ENCODE results near the gene ABR. TPM values are rescaled to one million over a fixed set of nuclear protein-coding genes. Genes with fewer than 3 reads are reported as not detected.

ABR gene
- total and polyA plus RNA-seq, 5 donors from 2014 or later: 13.2 to 116 (median 18.3) TPM

GRCh38 chr17:970364-970763 is 209.4 kb downstream of the ABR start:
- H3K4me3 ChIP-seq (ENCODE audit: low read depth, low read length): no peak overlapping the region
- Mint-ChIP-seq H3K4me3 (no peak overlapping the region), H3K36me3 (no peaks in the 10 kb centered on the region), H3K27ac (no peak overlapping the region), H3K27me3 (peaks cover 36% of the 10 kb centered on the region), H3K4me1 (peaks cover 0 to 6% (median 0%) of the 10 kb centered on the region in 4 donors), H3K9me3 (peaks cover 0 to 2% (median 0%) of the 10 kb centered on the region in 7 donors)
- peaks cover 15% of the 10 kb centered on the region for H3K27me3 ChIP-seq (ENCODE audit: control insufficient read depth, insufficient read depth, low read length)
- H3K4me1 ChIP-seq (ENCODE audit: control insufficient read depth, insufficient read depth, low read length, poor library complexity, severe bottlenecking): no peaks in the 10 kb centered on the region
- DNase-seq (no peak), ATAC-seq (ENCODE audit: low read depth in 2 of 2) (no peak)
- H3K36me3 ChIP-seq (ENCODE audit: control insufficient read depth, insufficient read depth, low read length): no peaks in the 10 kb centered on the region
- no peaks in the 10 kb centered on the region for H3K9me3 ChIP-seq (ENCODE audit: control insufficient read depth in 2 of 2, low read length in 2 of 2)
- H3K27ac ChIP-seq (ENCODE audit: insufficient read depth, low read length, poor library complexity, severe bottlenecking): no peak overlapping the region

- H3K9me3 ChIP-seq (ENCODE audit: control insufficient read depth in 2 of 2, low read length in 2 of 2): no peaks in the 10 kb centered on the region
- no peaks in the 10 kb centered on the region for H3K36me3 ChIP-seq (ENCODE audit: control insufficient read depth, insufficient read depth, low read length)
- peaks cover 32% of the 10 kb centered on the region for H3K27me3 Mint-ChIP-seq
- no peaks in the 10 kb centered on the region for H3K4me1 ChIP-seq (ENCODE audit: control insufficient read depth, insufficient read depth, low read length, poor library complexity, severe bottlenecking)
- no peak overlapping the region for H3K27ac ChIP-seq (ENCODE audit: insufficient read depth, low read length, poor library complexity, severe bottlenecking)
- no peak overlapping the region for H3K4me3 Mint-ChIP-seq
- H3K4me1 Mint-ChIP-seq: peaks cover 0 to 6% (median 0%) of the 10 kb centered on the region in 4 donors
- no peak for ATAC-seq (ENCODE audit: low read depth in 2 of 2)
- peaks cover 11% of the 10 kb centered on the region for H3K27me3 ChIP-seq (ENCODE audit: control insufficient read depth, insufficient read depth, low read length)
- peaks cover 0 to 2% (median 0%) of the 10 kb centered on the region in 7 donors for H3K9me3 Mint-ChIP-seq
- DNase-seq: no peak
- no peak overlapping the region for H3K27ac Mint-ChIP-seq
- H3K36me3 Mint-ChIP-seq: no peaks in the 10 kb centered on the region
- no peak overlapping the region for H3K4me3 ChIP-seq (ENCODE audit: low read depth, low read length)
Measured at GRCh38 chr17:969811-970355, 209.9 kb downstream of the ABR start.

DNA sequence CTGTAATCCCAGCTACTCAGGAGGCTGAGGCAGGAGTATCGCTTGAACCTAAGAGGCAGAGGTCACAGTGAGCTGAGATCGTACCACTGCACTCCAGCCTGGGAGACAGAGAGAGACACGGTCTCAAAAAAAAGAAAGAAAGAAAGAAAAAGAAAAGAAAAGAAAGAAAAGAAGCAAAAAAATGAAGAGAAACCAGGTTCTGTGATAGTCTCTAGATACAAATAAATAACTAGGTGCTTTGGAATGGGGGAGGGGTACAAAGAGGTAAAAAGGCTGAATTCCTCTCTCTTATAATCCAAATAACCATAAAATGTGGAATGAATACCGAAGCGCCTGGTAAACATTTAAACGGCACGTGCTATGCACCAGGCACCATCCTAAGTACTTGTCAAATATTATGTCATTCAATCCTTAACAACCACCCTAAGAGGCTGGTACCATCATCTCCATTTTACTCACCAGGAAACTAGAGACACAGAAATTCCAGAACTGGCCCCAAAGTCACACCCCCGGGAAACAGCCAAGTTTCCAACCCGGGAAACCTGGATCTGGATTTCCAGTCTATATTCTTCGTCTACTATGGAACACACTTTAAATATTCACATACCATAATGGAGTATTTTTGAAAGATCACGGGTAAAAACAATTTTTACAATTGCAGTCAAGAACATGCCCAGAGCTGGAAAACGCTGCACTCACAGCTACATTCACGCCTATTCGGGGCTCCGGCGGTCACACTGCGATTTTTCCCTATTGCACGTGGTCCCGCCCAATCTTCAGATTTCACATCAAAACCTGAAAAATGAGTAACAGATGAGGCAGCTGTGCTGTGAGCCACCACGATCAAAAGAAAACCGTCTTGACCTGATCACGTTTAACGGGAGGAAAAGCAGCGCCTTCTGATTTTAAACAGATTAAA is 210.7 kb downstream of the ABR start:
- peaks cover 0 to 6% (median 0%) of the 10 kb centered on the region in 4 donors for H3K4me1 Mint-ChIP-seq
- H3K27me3 Mint-ChIP-seq: peaks cover 32% of the 10 kb centered on the region
- H3K27ac ChIP-seq (ENCODE audit: insufficient read depth, low read length, poor library complexity, severe bottlenecking): no peak overlapping the region
- ATAC-seq (ENCODE audit: low read depth in 2 of 2) (no peak), DNase-seq (no peak)
- H3K9me3 Mint-ChIP-seq: peaks cover 0 to 2% (median 0%) of the 10 kb centered on the region in 7 donors
- no peak overlapping the region for H3K4me3 ChIP-seq (ENCODE audit: low read depth, low read length)
- no peak overlapping the region for H3K27ac Mint-ChIP-seq
- no peaks in the 10 kb centered on the region for H3K36me3 Mint-ChIP-seq
- H3K27me3 ChIP-seq (ENCODE audit: control insufficient read depth, insufficient read depth, low read length): peaks cover 9% of the 10 kb centered on the region
- no peak overlapping the region for H3K4me3 Mint-ChIP-seq
- no peaks in the 10 kb centered on the region for H3K4me1 ChIP-seq (ENCODE audit: control insufficient read depth, insufficient read depth, low read length, poor library complexity, severe bottlenecking)
- H3K9me3 ChIP-seq (ENCODE audit: control insufficient read depth in 2 of 2, low read length in 2 of 2): no peaks in the 10 kb centered on the region
- no peaks in the 10 kb centered on the region for H3K36me3 ChIP-seq (ENCODE audit: control insufficient read depth, insufficient read depth, low read length)

GRCh38 chr17:967122-967521 is 212.7 kb downstream of the ABR start:
- H3K9me3 Mint-ChIP-seq: peaks cover 0 to 2% (median 0%) of the 10 kb centered on the region in 7 donors
- peaks cover 0 to 6% (median 0%) of the 10 kb centered on the region in 4 donors for H3K4me1 Mint-ChIP-seq
- H3K27ac Mint-ChIP-seq: no peak overlapping the region
- H3K4me3 ChIP-seq (ENCODE audit: low read depth, low read length): no peak overlapping the region
- no peaks in the 10 kb centered on the region for H3K36me3 ChIP-seq (ENCODE audit: control insufficient read depth, insufficient read depth, low read length)
- DNase-seq (no peak), ATAC-seq (ENCODE audit: low read depth in 2 of 2) (no peak)
- H3K27me3 ChIP-seq (ENCODE audit: control insufficient read depth, insufficient read depth, low read length): peaks cover 9% of the 10 kb centered on the region
- no peaks in the 10 kb centered on the region for H3K4me1 ChIP-seq (ENCODE audit: control insufficient read depth, insufficient read depth, low read length, poor library complexity, severe bottlenecking)
- no peaks in the 10 kb centered on the region for H3K9me3 ChIP-seq (ENCODE audit: control insufficient read depth in 2 of 2, low read length in 2 of 2)
- no peak overlapping the region for H3K27ac ChIP-seq (ENCODE audit: insufficient read depth, low read length, poor library complexity, severe bottlenecking)
- no peaks in the 10 kb centered on the region for H3K36me3 Mint-ChIP-seq
- no peak overlapping the region for H3K4me3 Mint-ChIP-seq
- H3K27me3 Mint-ChIP-seq: peaks cover 34% of the 10 kb centered on the region

- Mint-ChIP-seq H3K9me3 (peaks cover 0 to 2% (median 0%) of the 10 kb centered on the region in 7 donors), H3K4me1 (peaks cover 0 to 6% (median 0%) of the 10 kb centered on the region in 4 donors), H3K27me3 (peaks cover 31% of the 10 kb centered on the region), H3K27ac (no peak overlapping the region), H3K4me3 (no peak overlapping the region), H3K36me3 (no peaks in the 10 kb centered on the region)
- Histone ChIP-seq H3K4me3 (ENCODE audit: low read depth, low read length) (no peak overlapping the region), H3K36me3 (ENCODE audit: control insufficient read depth, insufficient read depth, low read length) (no peaks in the 10 kb centered on the region), H3K27me3 (ENCODE audit: control insufficient read depth, insufficient read depth, low read length) (peaks cover 7% of the 10 kb centered on the region), H3K9me3 (ENCODE audit: control insufficient read depth in 2 of 2, low read length in 2 of 2) (no peaks in the 10 kb centered on the region), H3K27ac (ENCODE audit: insufficient read depth, low read length, poor library complexity, severe bottlenecking) (no peak overlapping the region), H3K4me1 (ENCODE audit: control insufficient read depth, insufficient read depth, low read length, poor library complexity, severe bottlenecking) (no peaks in the 10 kb centered on the region)
- no peak for ATAC-seq (ENCODE audit: low read depth in 2 of 2)
- DNase-seq: no peak
Measured at GRCh38 chr17:965311-965989, 214.3 kb downstream of the ABR start.

DNA sequence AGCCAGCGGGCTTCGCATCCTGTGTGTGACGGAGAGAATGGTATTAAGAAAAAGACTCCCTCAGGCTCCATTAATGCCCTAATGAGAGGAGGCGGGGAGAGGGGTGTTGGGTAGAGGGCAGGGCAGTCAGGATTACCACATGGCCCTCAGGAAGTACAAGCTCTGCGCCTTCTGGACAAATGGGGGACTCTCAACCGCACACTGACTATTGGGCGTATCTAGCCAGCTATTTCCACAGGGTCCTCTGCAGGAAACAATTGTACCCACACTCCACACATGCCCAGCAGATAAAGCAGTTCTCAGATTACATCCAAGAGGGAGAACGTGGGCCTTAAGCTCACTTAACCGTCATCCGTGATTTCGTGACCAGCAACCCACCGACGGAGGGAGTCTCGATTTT is 214.9 kb downstream of the ABR start:
- Mint-ChIP-seq H3K4me1 (peaks cover 0 to 6% (median 0%) of the 10 kb centered on the region in 4 donors), H3K9me3 (peaks cover 0 to 2% (median 0%) of the 10 kb centered on the region in 7 donors), H3K27me3 (peaks cover 27% of the 10 kb centered on the region), H3K4me3 (no peak overlapping the region), H3K27ac (no peak overlapping the region), H3K36me3 (no peaks in the 10 kb centered on the region)
- ATAC-seq (ENCODE audit: low read depth in 2 of 2) (no peak), DNase-seq (no peak)
- peaks cover 3% of the 10 kb centered on the region for H3K27me3 ChIP-seq (ENCODE audit: control insufficient read depth, insufficient read depth, low read length)
- no peak overlapping the region for H3K4me3 ChIP-seq (ENCODE audit: low read depth, low read length)
- H3K27ac ChIP-seq (ENCODE audit: insufficient read depth, low read length, poor library complexity, severe bottlenecking): no peak overlapping the region
- H3K4me1 ChIP-seq (ENCODE audit: control insufficient read depth, insufficient read depth, low read length, poor library complexity, severe bottlenecking): no peaks in the 10 kb centered on the region
- no peaks in the 10 kb centered on the region for H3K36me3 ChIP-seq (ENCODE audit: control insufficient read depth, insufficient read depth, low read length)
- no peaks in the 10 kb centered on the region for H3K9me3 ChIP-seq (ENCODE audit: control insufficient read depth in 2 of 2, low read length in 2 of 2)

DNA sequence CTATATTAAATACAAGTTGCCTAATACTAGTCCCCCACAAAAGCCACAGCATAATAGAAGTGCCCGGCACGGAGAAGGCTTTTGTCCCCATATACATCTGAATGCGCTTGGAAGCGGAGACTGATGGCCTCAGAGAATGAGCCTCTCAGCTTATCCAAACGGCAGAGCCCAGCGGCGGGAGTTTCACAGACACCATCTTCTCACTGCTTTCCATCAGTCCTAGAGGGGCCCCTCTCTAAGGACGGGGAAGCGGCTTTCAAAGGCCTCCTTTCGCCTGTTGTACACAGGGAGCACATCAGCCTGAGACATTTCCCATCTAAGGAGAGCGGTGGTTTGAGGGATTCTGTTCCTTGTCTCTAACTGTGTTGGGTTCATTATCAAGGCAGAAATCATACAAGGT is 217.1 kb downstream of the ABR start:
- Mint-ChIP-seq H3K4me3 (no peak overlapping the region), H3K27ac (peak overlapping the region in 1 of 3 donors; percentile 2), H3K36me3 (no peaks in the 10 kb centered on the region), H3K27me3 (peaks cover 14% of the 10 kb centered on the region), H3K9me3 (peaks cover 0 to 2% (median 0%) of the 10 kb centered on the region in 7 donors), H3K4me1 (no peaks in the 10 kb centered on the region)
- Histone ChIP-seq H3K9me3 (ENCODE audit: control insufficient read depth in 2 of 2, low read length in 2 of 2) (no peaks in the 10 kb centered on the region), H3K27ac (ENCODE audit: insufficient read depth, low read length, poor library complexity, severe bottlenecking) (no peak overlapping the region), H3K4me3 (ENCODE audit: low read depth, low read length) (no peak overlapping the region), H3K27me3 (ENCODE audit: control insufficient read depth, insufficient read depth, low read length) (no peaks in the 10 kb centered on the region), H3K4me1 (ENCODE audit: control insufficient read depth, insufficient read depth, low read length, poor library complexity, severe bottlenecking) (no peaks in the 10 kb centered on the region), H3K36me3 (ENCODE audit: control insufficient read depth, insufficient read depth, low read length) (no peaks in the 10 kb centered on the region)
- DNase-seq: no peak
- no peak for ATAC-seq (ENCODE audit: low read depth in 2 of 2)
